ENCODE results near the gene RELB.
"Not testable (repeated sequence)": the region's sequence is repeated elsewhere in the genome, so short reads cannot be mapped to it uniquely, and the experiment has no call there.

The RELB gene, protein sequence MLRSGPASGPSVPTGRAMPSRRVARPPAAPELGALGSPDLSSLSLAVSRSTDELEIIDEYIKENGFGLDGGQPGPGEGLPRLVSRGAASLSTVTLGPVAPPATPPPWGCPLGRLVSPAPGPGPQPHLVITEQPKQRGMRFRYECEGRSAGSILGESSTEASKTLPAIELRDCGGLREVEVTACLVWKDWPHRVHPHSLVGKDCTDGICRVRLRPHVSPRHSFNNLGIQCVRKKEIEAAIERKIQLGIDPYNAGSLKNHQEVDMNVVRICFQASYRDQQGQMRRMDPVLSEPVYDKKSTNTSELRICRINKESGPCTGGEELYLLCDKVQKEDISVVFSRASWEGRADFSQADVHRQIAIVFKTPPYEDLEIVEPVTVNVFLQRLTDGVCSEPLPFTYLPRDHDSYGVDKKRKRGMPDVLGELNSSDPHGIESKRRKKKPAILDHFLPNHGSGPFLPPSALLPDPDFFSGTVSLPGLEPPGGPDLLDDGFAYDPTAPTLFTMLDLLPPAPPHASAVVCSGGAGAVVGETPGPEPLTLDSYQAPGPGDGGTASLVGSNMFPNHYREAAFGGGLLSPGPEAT

GRCh38 chr19:45001087-45001739 lies at the start of gene RELB:
Gene RELB (plus strand): TSS chr19:45001464. CDS start chr19:45001580, 116 bp downstream.
- DNase-seq = peak; percentile 96

GRCh38 chr19:44954278-44954648 lies 47.0 kb upstream of the RELB start:
- DNase-seq = no peak

- DNase-seq = peak; percentile 97
These were observed 46.4 kb upstream of the RELB start, which contains the start of gene CLPTM1 for GRCh38 chr19:44954649-44955504. Gene CLPTM1 (plus strand): TSS chr19:44955380. CDS start chr19:44955396, 16 bp downstream.

GRCh38 chr19:44955505-44956439 lies 45.5 kb upstream of the RELB start:
- DNase-seq = no peak

GRCh38 chr19:44957526-44957925 lies 43.7 kb upstream of the RELB start:
- no peak for DNase-seq

- no peak for DNase-seq
These were observed 43.2 kb upstream of the RELB start for GRCh38 chr19:44958090-44958489.

- DNase-seq = no peak
These were observed 41.6 kb upstream of the RELB start for GRCh38 chr19:44959691-44960090.

DNA sequence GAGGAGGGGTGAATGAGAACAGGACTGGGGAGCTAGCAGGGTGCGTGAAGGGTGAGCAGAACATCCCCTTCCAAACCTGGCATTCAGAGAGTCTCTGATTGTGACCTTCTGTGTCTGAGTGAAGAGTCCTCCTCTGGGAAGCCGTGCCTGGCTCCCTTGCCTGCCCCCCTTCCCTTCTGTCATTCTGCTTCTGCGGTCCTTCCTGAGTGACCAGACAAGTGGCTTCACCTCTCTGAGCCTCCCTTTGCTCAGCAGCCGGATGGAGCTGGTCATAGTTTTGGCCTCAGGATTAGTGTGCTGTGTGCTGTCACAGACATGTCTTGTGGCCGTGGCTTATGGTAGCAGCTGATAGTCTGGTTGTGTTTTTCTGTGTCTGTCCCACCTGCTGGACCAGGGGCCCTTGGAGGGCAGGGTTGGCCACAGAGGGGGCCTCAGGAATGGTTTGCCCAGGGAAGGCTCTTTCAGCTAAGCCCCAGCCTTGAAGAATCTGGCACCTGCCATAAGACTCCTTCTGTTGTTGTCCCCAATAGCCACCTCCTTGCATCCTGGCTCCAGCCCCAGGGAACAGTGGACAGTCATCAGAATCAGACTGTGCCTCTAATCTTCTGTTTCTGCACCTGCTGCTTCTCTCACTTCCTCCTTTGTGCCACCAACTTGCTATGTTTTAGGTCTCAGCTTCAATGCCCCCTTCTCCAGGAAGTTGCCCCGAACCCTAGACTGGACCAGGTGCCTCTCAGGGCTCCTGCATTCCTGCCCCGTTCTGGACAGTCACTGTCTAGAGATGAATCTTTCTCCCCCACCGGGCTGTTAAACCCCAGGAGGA lies 40.1 kb upstream of the RELB start:
- no peak for DNase-seq

- DNase-seq = no peak
These were observed 39.4 kb upstream of the RELB start for GRCh38 chr19:44961821-44962220.

- DNase-seq = no peak
These were observed 33.1 kb upstream of the RELB start for GRCh38 chr19:44968118-44968517.

GRCh38 chr19:44968670-44969069 lies 32.6 kb upstream of the RELB start:
- DNase-seq = no peak

- DNase-seq = no peak
These were observed 31.8 kb upstream of the RELB start for GRCh38 chr19:44969437-44969836.

GRCh38 chr19:44971451-44971850 lies 29.8 kb upstream of the RELB start:
- not testable (repeated sequence) for DNase-seq

- no peak for DNase-seq
These were observed 28.5 kb upstream of the RELB start for GRCh38 chr19:44972802-44973201.

DNA sequence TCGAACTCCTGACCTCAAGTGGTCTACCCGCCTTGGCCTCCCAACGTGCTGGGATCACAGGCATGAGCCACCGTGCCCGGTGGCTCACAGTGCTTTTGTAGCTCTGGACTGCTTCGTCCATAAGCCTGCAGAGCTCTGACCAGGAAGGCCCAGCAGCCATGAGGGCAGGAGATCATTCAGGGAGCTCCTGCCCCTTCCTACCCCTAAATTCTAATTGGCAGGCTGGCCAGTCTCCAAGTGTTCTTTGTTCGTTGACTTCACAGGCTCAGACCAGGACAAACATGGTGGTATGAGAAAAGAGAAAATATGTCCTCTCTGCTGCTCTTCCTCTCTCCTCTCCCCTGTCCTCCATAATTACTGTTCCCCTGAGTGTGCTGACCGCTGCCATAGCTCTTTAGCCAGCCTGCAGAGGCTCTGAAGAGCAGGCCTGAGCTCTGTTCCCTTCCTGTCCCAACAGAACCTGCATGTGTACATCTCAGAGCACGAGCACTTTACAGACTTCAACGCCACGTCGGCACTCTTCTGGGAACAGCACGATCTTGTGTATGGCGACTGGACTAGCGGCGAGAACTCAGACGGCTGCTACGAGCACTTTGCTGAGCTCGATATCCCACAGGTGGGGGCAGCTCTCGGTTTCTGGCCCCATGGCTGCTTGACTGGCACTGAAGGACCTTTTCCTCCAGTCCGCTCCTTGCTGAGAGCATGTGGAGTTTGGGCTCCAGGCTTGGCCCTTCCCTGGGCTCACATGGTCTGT lies 27.1 kb upstream of the RELB start:
- no peak for DNase-seq

GRCh38 chr19:44974857-44975256 lies 26.4 kb upstream of the RELB start:
- DNase-seq = no peak

- no peak for DNase-seq
These were observed 25.8 kb upstream of the RELB start for GRCh38 chr19:44975444-44975843.

DNA sequence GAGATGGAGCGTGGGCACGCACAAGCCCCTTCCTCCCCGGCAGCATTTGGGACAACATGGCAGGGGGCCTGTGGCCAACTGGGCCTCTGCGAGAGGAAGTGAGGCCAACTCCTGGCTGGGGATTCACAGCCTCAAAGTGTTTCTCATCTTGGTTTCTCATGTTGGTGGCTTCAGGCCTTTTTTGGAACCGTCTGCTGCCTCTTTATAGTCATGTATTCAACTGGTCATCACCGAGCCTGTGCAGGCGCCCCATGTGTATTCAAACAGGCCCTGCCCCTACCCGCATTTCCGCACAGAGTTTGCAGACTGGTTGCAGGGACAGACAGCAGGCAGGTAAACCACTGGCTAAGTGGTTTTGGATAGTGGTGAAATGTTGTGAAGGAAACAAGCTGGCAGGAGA lies 17.3 kb upstream of the RELB start:
- no peak for DNase-seq

- DNase-seq = no peak
These were observed 15.8 kb upstream of the RELB start for GRCh38 chr19:44985445-44985844.

GRCh38 chr19:44986389-44986788 lies 14.9 kb upstream of the RELB start:
- no peak for DNase-seq

All from stimulated activated CD4-positive, alpha-beta T cell treated with anti-CD3 and anti-CD28 coated beads, Interleukin-4, amount 100 ng/mL, for 24 hours (primary cell).